ENCODE data around the gene CNTROB. TPM values are rescaled to one million over a fixed set of nuclear protein-coding genes. Genes with fewer than 3 reads are reported as not detected.

CNTROB gene
- polyA plus RNA-seq, 2 of the 4 experiments (the other 2 are of a cell fraction) = 23.2 to 57.0 TPM

DNA sequence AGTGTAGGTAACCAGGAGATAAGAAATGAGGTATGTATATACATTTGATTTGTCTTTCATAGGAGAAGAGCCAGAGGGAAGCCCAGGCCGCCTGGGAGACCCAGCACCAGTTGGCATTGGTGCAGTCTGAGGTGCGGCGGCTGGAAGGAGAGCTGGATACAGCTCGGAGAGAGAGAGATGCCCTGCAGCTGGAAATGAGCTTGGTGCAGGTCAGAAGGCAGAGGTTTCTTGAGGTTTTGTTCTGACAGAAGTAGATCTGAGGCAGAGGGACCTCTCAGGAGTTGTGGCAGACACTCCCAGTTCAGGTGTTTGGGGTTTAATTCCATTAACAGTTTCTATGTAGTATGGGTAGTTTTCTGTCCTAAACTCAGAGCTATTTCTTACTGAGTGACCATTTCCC, 8.0 kb downstream of the CNTROB start:
- WGBS (ENCODE audit: missing lambda C conversion rate) = 92% methylated on average over 4 of the region's 4 CpGs
- DNase-seq (ENCODE audit: low read depth in 1 of 2, low spot score in 1 of 2) (no peak), FAIRE-seq (no peak), ATAC-seq (no peak)
- CTCF ChIA-PET = interaction anchor here (0.7 to 33.2 kb wide), 13 partner anchors 8 to 134 kb away, joined by 3 to 470 read pairs (median 5); partner anchors contain the start of gene RNF227
- Histone ChIP-seq H3K4me1 (no peaks in the 10 kb centered on the region), H3K4me2 (no peak overlapping the region), H3K27ac (no peak overlapping the region), H3K9me3 (no peaks in the 10 kb centered on the region), H3K4me3 (no peak overlapping the region)
- POLR2A ChIA-PET = no interaction called here
- TF ChIP-seq TP53 (CRISPR knock-in tag; IDR thresholded peaks at IDR 0.05) (no peak), JUNB (IDR thresholded peaks at IDR 0.05) (no peak)

DNA sequence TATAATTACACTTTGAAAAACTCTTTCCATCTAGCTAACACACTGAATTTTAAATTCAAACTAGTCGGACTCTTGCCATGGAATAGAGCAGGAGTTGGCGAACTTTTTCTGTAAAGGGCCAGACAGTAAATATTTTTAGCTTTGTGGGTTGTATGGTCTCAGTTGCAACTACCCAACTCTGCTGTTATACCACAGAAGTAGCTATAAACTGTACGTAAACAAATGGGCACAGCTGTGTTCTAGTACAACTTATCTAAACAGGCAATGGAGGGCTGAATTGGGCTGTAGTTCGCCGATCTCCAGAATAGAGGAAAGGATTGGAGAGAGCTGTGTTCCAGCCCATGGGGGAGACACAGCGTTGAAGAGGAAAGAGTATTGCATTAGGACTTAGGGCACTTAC, 8.7 kb downstream of the CNTROB start:
- FAIRE-seq = no peak
- no peak for ATAC-seq
- no peak for DNase-seq (ENCODE audit: low read depth in 1 of 2, low spot score in 1 of 2)
- TF ChIP-seq RNF2 (IDR thresholded peaks at IDR 0.05; ENCODE audit: borderline replicate concordance, low read depth) (no peak), ZSCAN20 (CRISPR knock-in tag; IDR thresholded peaks at IDR 0.05) (no peak), MAZ (IDR thresholded peaks at IDR 0.05; ENCODE audit: borderline replicate concordance, low read depth, low read length) (no peak), NR3C1 (IDR thresholded peaks at IDR 0.05) (no peak), HEYL (CRISPR knock-in tag; IDR thresholded peaks at IDR 0.05) (no peak), HOXB5 (CRISPR knock-in tag; IDR thresholded peaks at IDR 0.05) (no peak), EP300 (IDR thresholded peaks at IDR 0.05) (no peak), BHLHE40 (IDR thresholded peaks at IDR 0.05; ENCODE audit: low read depth, low read length) (no peak), ESRRA (IDR thresholded peaks at IDR 0.05; ENCODE audit: borderline replicate concordance, low read length) (no peak), POLR2AphosphoS2 (conservative IDR thresholded peaks at IDR 0.05; ENCODE audit: low read length) (no peak)
- TF ChIP-seq, protein P1, sequence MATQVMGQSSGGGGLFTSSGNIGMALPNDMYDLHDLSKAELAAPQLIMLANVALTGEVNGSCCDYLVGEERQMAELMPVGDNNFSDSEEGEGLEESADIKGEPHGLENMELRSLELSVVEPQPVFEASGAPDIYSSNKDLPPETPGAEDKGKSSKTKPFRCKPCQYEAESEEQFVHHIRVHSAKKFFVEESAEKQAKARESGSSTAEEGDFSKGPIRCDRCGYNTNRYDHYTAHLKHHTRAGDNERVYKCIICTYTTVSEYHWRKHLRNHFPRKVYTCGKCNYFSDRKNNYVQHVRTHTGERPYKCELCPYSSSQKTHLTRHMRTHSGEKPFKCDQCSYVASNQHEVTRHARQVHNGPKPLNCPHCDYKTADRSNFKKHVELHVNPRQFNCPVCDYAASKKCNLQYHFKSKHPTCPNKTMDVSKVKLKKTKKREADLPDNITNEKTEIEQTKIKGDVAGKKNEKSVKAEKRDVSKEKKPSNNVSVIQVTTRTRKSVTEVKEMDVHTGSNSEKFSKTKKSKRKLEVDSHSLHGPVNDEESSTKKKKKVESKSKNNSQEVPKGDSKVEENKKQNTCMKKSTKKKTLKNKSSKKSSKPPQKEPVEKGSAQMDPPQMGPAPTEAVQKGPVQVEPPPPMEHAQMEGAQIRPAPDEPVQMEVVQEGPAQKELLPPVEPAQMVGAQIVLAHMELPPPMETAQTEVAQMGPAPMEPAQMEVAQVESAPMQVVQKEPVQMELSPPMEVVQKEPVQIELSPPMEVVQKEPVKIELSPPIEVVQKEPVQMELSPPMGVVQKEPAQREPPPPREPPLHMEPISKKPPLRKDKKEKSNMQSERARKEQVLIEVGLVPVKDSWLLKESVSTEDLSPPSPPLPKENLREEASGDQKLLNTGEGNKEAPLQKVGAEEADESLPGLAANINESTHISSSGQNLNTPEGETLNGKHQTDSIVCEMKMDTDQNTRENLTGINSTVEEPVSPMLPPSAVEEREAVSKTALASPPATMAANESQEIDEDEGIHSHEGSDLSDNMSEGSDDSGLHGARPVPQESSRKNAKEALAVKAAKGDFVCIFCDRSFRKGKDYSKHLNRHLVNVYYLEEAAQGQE (IDR thresholded peaks at IDR 0.05) = no peak
- TF ChIP-seq, protein P2, sequence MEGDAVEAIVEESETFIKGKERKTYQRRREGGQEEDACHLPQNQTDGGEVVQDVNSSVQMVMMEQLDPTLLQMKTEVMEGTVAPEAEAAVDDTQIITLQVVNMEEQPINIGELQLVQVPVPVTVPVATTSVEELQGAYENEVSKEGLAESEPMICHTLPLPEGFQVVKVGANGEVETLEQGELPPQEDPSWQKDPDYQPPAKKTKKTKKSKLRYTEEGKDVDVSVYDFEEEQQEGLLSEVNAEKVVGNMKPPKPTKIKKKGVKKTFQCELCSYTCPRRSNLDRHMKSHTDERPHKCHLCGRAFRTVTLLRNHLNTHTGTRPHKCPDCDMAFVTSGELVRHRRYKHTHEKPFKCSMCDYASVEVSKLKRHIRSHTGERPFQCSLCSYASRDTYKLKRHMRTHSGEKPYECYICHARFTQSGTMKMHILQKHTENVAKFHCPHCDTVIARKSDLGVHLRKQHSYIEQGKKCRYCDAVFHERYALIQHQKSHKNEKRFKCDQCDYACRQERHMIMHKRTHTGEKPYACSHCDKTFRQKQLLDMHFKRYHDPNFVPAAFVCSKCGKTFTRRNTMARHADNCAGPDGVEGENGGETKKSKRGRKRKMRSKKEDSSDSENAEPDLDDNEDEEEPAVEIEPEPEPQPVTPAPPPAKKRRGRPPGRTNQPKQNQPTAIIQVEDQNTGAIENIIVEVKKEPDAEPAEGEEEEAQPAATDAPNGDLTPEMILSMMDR (IDR thresholded peaks at IDR 0.05) = no peak
- Histone ChIP-seq H3K4me2 (no peak overlapping the region), H3K9me3 (no peaks in the 10 kb centered on the region), H3K4me3 (no peak overlapping the region), H3K27ac (no peak overlapping the region), H3K4me1 (no peaks in the 10 kb centered on the region)
- CTCF ChIA-PET = interaction anchor here (0.6 to 33.2 kb wide), 12 partner anchors 8 to 133 kb away, joined by 3 to 470 read pairs (median 4); partner anchors contain the start of gene RNF227
- WGBS (ENCODE audit: missing lambda C conversion rate) = 91% methylated on average over 6 of the region's 6 CpGs
- POLR2A ChIA-PET = no interaction called here

DNA sequence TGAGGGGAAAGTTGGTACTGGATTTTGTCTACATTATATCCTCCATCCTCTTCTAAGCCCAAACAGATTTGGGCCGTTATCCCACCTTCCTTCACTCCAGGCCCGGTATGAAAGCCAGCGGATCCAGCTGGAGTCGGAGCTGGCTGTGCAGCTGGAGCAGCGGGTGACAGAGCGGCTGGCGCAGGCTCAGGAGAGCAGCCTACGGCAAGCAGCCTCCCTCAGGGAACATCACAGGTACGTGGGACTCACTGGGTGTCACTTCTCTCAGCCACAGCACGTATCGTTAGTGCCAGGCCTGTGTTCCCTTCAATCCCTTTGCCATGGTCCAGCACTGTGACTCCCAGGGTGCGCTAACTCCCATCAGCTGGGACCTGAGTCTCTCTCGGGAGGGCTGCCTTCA, 11.3 kb downstream of the CNTROB start:
- TF ChIP-seq, protein P3, sequence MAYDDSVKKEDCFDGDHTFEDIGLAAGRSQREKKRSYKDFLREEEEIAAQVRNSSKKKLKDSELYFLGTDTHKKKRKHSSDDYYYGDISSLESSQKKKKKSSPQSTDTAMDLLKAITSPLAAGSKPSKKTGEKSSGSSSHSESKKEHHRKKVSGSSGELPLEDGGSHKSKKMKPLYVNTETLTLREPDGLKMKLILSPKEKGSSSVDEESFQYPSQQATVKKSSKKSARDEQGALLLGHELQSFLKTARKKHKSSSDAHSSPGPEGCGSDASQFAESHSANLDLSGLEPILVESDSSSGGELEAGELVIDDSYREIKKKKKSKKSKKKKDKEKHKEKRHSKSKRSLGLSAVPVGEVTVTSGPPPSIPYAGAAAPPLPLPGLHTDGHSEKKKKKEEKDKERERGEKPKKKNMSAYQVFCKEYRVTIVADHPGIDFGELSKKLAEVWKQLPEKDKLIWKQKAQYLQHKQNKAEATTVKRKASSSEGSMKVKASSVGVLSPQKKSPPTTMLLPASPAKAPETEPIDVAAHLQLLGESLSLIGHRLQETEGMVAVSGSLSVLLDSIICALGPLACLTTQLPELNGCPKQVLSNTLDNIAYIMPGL (CRISPR knock-in tag; IDR thresholded peaks at IDR 0.05; ENCODE audit: borderline replicate concordance) = no peak
- TF ChIP-seq, protein P4, sequence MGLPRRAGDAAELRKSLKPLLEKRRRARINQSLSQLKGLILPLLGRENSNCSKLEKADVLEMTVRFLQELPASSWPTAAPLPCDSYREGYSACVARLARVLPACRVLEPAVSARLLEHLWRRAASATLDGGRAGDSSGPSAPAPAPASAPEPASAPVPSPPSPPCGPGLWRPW (IDR thresholded peaks at IDR 0.05) = no peak
- no peaks in the 10 kb centered on the region for H3K9me3 ChIP-seq
- WGBS (ENCODE audit: missing lambda C conversion rate) = 96% methylated on average over 13 of the region's 13 CpGs
- no peak overlapping the region for H3K4me3 ChIP-seq
- H3K4me2 ChIP-seq = no peak overlapping the region
- DNase-seq (ENCODE audit: low read depth in 1 of 2, low spot score in 1 of 2) (no peak), FAIRE-seq (no peak), ATAC-seq (no peak)
- no peak overlapping the region for H3K27ac ChIP-seq
- no peaks in the 10 kb centered on the region for H3K4me1 ChIP-seq
- ChIA-PET CTCF (interaction anchor here (0.6 to 33.2 kb wide), 7 partner anchors 9 to 255 kb away, joined by 3 to 470 read pairs (median 12); partner anchors contain the start of genes CNTROB, TP53, TRAPPC1 and WRAP53), POLR2A (interaction anchor here (1.6 kb wide), 1 partner anchor 10 kb away, joined by 4 read pairs; no protein-coding TSS in a partner anchor)
